ENCODE results near the gene MAP3K6.
"Not testable (repeated sequence)": the region's sequence is repeated elsewhere in the genome, so short reads cannot be mapped to it uniquely, and the experiment has no call there.

Gene MAP3K6

GRCh38 chr1:27397749-27398148 is 31.0 kb upstream of the MAP3K6 start:
- no peak for DNase-seq

GRCh38 chr1:27397110-27397509 is 30.3 kb upstream of the MAP3K6 start:
- no peak for DNase-seq

GRCh38 chr1:27395441-27396195 is 28.9 kb upstream of the MAP3K6 start:
- DNase-seq = peak; percentile 61

GRCh38 chr1:27394925-27395324 is 28.2 kb upstream of the MAP3K6 start:
- no peak for DNase-seq

- DNase-seq = no peak
These were observed 27.5 kb upstream of the MAP3K6 start for GRCh38 chr1:27394282-27394658.

GRCh38 chr1:27393641-27394281 is 27.0 kb upstream of the MAP3K6 start:
- DNase-seq = no peak

GRCh38 chr1:27392778-27393635 is 26.2 kb upstream of the MAP3K6 start:
- no peak for DNase-seq

GRCh38 chr1:27392096-27392777 is 25.5 kb upstream of the MAP3K6 start, which contains the start of gene GPR3:
Gene GPR3, plus strand, starts transcription at chr1:27392622. Its CDS starts 1,177 bp downstream, at chr1:27393799.
- peak; percentile 93 for DNase-seq

- peak; percentile 61 for DNase-seq
These were observed 24.8 kb upstream of the MAP3K6 start for GRCh38 chr1:27391511-27392095.

- DNase-seq = no peak
These were observed 21.7 kb upstream of the MAP3K6 start for GRCh38 chr1:27388337-27389005.

- DNase-seq = not testable (repeated sequence)
These were observed 18.0 kb upstream of the MAP3K6 start for GRCh38 chr1:27384797-27385196.

- DNase-seq = no peak
These were observed 16.9 kb upstream of the MAP3K6 start for GRCh38 chr1:27383661-27384060.

- DNase-seq = no peak
These were observed 16.4 kb upstream of the MAP3K6 start, which contains the start of gene CD164L2 for GRCh38 chr1:27383039-27383605. Gene CD164L2, minus strand, starts transcription at chr1:27383333. Its CDS starts 94 bp downstream, at chr1:27383239.

- no peak for DNase-seq
These were observed 15.4 kb upstream of the MAP3K6 start for GRCh38 chr1:27381969-27382762.

- DNase-seq = no peak
These were observed 14.3 kb upstream of the MAP3K6 start for GRCh38 chr1:27380766-27381733.

- no peak for DNase-seq
These were observed 13.5 kb upstream of the MAP3K6 start for GRCh38 chr1:27380224-27380623.

- DNase-seq = no peak
These were observed 12.9 kb upstream of the MAP3K6 start for GRCh38 chr1:27379564-27380122.

- DNase-seq = no peak
These were observed 11.2 kb upstream of the MAP3K6 start for GRCh38 chr1:27377760-27378495.
